IPS DF 19.7 (cell line): Measurements from ENCODE around the gene KIF2C.
"Not testable (repeated sequence)": the region's sequence is repeated elsewhere in the genome, so short reads cannot be mapped to it uniquely, and the experiment has no call there.

Experiments used
- DNase-seq: peaks from one replicate; pipeline ENCODE4 v3.0.0-alpha.2; 2013; ENCODE audit warnings: low read depth, low spot score

Gene KIF2C

GRCh38 chr1:44798481-44799365 lies 59.1 kb downstream of the KIF2C start:
- no peak for DNase-seq

DNA sequence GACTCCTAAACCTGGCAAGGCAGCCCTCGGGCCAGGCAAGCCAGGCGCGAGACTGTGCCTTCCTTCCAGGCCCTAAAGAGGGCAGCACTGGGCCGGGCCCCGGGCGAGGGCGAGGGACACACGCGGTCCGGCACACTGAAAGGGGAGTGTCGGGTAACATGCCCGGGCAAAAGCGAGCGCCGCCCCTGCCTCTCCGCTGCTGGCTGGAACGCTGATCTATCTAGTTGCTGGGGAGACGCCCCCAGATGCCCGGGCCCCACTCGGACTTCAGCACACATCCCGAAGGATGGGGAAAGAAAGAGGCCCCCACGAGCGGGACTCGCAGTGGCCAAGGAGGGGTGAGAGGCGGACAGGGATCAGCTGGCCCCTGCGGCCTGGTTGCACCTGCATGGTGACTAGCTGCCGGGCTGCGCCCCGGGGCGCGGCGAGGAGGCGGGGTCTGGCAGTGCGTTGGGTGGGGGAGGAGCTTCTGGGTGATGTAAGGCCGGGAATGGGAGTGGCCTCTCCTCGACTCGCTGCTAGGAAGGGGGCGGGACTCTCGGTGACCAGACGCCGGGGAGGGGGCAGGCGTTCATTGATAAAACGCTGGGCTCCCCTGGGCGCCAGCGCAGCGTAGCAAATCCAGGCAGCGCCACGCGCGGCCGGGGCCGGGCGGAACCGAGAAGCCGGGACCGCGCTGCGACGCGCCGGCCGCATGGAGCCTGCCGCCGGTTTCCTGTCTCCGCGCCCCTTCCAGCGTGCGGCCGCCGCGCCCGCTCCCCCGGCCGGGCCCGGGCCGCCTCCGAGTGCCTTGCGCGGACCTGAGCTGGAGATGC lies 60.3 kb downstream of the KIF2C start, which contains the start of gene PLK3:
Gene PLK3 (plus strand): TSS at position 608 of the 815 bp plus-strand sequence. CDS start 87 bp downstream, at position 695.
- no peak for DNase-seq

DNA sequence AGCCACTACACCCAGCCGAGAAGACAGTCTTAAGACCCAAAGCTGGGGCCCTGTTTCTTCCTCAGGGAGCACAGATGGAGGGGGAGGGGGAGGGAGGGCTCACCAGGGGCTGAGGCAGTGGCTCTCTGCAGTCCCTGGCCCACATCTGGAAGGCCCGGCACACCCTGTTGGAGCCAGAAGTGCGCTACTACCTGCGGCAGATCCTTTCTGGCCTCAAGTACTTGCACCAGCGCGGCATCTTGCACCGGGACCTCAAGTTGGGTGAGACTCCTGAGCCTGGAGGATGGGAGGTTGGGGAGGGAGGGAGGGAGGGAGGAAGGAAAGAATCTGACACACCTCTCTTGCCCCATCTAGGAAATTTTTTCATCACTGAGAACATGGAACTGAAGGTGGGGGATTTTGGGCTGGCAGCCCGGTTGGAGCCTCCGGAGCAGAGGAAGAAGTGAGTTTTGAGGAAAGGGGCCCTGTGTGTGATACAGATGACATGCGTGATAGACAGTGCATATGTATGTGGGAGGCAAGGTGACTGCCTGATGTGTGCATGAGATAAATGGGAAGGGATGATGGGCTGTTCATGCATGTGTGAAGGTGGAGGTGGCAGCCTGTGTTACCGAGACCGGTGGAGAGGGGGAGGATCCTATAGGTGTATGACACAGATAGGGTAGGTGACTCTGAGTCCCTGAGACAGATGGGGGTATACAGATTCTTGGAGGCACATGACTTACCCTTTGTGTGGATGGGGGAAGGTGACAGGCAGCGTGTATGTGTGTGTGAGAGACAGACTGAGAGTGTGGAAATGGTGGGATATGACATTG lies 62.1 kb downstream of the KIF2C start:
- DNase-seq, result no peak

DNA sequence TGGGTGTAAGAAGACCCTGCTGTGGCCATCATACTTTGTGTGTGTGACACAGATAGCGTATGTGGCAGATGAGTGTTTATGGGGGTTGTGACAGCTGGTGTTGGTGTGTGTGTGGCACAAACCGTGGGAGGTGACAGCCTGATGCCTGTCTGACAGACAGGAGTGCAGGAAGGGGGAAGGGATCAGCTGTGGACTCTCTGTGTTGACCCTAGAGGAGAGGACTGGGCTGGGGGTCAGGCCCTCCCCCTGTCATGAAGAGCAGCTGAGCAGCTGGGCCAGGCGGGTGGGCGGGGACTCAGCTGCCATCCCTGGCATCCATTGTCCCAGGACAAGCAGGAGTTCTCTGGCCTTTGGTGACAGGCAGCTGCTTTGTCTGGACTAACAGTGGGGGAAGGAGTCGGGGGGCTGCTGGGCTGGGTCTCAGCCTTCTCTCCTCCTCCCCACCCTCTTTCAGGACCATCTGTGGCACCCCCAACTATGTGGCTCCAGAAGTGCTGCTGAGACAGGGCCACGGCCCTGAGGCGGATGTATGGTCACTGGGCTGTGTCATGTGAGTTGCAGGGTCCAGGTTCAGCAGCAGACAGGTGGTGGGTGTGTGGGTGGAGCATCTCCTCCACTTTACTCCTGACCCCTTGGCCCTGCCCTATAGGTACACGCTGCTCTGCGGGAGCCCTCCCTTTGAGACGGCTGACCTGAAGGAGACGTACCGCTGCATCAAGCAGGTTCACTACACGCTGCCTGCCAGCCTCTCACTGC lies 62.8 kb downstream of the KIF2C start:
- no peak for DNase-seq

DNA sequence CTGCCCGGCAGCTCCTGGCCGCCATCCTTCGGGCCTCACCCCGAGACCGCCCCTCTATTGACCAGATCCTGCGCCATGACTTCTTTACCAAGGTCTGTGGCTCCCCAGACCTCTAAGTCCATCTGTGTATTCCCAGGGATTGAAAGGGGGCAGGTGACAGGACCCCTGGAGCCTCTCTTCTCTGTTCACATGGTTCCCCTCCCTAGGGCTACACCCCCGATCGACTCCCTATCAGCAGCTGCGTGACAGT lies 63.4 kb downstream of the KIF2C start:
- DNase-seq, result no peak

- DNase-seq, result no peak
Observed at GRCh38 chr1:44803312-44804095, 63.9 kb downstream of the KIF2C start.

- no peak for DNase-seq
Observed at GRCh38 chr1:44805311-44806024, 65.8 kb downstream of the KIF2C start.

DNA sequence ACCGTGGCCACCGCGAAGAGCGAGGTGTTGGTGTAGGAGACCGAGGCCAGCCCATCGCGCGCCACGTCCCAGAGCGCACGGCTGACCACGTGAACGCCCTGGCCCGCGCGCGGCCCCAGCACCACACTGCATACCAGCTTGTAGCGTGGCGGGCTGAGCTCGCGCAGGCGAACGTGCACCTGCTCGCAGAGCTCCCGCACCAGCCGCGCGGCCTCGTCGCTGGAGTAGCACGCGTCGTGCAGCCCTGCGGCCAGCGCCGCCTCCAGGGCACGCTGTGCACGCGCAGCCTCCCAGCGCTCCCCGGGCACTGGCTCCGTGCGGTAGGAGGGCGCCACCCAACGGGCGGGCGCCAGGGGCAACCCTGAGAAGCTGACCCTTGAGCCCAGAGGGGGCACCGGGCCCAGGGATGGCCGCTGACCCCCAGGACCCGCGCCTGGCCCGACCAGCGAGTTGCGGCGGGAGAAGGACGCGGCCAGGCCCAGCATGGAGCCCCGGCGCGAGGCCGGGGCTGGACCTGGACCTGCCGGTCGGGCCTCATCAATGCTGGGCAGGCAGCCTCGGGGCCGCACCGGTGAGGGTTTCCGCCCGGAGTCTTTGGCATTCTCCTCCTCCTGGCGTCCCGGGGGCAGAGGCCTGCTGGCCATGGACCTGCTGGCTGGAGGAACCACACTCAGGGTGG lies 66.5 kb downstream of the KIF2C start:
- no peak for DNase-seq

DNA sequence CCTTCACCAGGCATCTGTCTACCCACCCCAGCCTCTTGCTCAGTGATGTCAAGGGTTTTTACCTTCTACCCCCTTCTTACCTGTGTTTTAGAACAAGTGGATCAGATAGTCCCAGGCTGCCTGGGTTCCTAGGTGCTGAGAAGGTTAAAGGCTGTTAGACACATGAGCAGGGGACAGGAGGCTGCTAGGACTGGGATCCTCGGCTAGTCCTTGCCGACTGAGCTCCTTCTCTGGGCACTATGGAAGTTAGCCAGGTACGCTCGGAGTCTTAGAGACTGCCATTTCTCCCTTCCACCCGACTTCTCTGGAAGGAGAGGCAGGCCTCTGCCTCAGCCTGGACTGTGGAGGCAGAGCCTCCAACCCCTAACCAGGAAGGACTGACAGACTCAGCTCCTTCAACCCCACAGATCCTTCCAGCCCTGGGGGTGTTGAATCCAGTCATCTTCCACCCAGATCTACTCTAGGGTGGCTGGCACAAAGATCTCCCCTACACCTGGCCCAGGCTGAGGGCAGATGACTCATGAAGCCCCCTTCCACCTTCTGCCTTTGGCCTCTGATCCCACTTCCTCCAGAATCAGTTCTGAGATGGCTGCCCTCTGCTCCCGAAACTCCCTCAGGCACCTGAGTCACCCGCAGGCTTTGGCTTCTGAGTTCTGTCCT lies 67.2 kb downstream of the KIF2C start, which contains the start of gene DYNLT4:
Gene DYNLT4 (minus strand): TSS at position 648 of the 660 bp plus-strand sequence. CDS start 683 bp downstream, outside the sequence.
- DNase-seq, result no peak

- DNase-seq, result peak; percentile 93
Observed at GRCh38 chr1:44807364-44808062, 67.9 kb downstream of the KIF2C start.

DNA sequence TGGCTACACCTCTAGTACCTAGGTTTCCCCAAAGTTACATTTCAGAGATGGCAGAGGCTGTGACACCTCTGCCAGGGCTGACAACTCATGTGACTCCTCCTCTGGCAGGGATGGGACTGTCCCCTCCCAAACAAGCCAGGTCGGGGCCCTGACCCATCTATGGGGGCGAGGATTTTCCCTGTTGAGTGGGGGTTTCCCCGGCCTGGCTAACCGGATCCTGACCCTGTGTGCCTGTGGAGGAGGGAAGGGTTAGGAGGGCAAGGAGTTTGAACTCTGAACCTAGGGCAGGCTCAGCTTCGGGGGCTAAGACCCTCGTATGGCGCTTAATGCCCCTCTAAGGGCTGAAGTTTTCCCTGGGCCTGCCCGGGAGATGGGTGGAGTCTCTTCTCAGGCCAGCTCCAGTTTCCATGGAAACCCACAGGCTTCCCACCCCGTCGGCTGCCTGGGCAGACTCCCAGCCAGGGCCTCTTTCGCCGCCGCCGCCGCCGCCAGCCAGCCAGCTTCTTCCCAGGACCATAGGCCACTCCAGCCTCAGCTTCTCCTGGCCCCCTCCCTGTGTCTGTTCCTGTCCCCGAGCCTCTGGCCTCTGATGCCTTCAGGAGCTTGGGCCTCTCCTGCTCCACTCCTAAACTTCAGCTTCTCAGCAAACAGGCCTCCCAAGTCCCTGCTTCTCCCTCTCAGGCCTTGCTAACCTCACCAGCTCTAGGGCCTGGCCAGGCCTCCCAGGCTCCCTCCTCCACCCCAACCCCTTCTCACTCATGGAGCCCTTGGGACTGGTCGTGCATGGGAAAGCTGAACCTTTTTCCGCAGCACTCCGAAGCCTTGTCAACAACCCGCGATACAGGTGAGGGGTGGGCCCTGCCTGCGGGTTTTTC lies 68.7 kb downstream of the KIF2C start, which contains the start of gene BTBD19:
Gene BTBD19 (plus strand): TSS at position 461 of the 875 bp plus-strand sequence. CDS start 298 bp downstream, at position 759.
- DNase-seq, result no peak

DNA sequence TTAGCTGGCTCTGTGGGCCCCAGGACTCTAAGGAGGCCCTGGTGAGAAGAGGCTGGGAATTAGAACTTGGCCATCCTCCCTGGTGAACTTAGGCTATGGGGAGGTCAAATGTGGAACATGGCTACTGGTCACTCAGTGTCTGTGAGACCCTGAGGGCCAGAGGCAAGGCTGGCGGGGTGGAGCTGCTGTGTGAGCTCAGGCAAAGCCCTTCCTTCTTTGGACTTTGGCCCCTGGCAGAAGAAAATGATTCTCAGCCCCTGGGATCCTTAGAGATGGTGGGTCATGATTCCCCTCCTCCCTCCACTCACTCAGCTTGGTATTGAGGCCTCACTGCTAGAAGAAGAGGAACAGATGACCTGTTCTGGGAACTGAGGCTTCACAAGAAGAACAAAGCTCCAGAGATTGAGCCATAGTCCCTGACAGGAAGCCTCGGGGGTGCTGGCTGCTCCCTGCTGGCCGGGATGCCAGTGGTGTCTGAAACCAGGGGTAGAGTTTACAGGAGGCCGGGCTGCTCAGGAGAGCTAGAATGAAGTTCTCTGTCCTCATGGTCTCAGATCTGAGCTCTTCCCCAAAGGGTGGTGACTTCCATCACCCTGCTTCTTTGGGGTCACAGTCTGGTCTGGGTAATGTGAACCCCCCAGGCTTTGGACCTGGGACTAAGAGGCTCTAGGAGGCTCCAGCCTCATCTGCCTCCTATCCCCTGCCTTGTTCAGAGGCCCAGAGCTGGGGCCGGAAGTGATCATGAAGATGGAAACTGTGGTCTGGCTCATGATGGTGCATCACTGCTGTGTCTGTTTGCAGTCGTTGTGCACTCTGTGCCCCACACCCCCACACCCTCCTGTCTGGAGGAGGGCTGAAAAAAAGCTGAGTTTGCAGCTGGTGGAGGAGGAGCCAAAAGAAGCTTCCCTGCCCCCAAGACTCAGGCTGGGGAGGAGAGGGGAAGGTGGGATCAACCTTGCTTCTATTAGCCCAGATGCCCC lies 69.6 kb downstream of the KIF2C start:
- DNase-seq, result no peak

DNA sequence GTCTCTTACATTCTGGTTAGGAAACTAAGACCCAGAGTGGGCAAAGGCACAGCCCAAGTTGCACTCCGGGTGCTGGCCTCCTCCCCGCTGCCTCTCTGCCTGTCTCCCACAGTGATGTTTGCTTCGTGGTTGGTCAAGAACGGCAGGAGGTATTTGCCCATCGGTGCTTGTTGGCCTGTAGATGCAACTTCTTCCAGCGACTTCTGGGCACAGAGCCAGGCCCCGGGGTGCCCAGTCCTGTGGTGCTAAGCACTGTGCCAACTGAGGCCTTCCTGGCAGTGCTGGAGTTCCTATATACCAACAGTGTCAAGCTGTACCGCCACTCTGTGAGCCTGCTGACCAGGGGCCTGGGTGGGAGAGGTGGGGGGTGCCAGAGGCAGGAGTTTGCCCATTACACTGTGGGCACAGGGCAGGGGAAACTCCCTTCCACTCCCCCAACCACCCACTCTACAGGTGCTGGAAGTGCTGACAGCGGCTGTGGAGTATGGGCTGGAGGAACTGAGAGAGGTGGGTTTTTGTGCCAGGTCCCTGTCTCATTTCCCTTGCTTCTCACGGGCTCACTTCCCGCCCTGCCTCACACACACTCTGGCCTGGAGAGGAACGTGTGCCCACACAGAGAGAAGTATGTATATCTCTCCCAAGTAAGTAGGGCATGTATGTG lies 70.6 kb downstream of the KIF2C start:
- no peak for DNase-seq

- not testable (repeated sequence) for DNase-seq
Observed at GRCh38 chr1:44810762-44811105, 71.1 kb downstream of the KIF2C start.

GRCh38 chr1:44811234-44811633 lies 71.6 kb downstream of the KIF2C start:
- no peak for DNase-seq
